Liver (tissue), 9 donors: Measurements from ENCODE around the gene CDH4. TPM values are rescaled to one million over a fixed set of nuclear protein-coding genes. Genes with fewer than 3 reads are reported as not detected.

ENCODE experiments used
- DNase-seq: peaks from one replicate; pipeline ENCODE4 v3.0.0-alpha.2; 2017; ENCODE audit warnings: low spot score
- H3K27ac ChIP-seq, 2 donors: one replicate each; pipeline ENCODE4 v1.7.0; 2013; ENCODE audit warnings: inconsistent platforms in 2 of 2, low read length in 2 of 2, control low read depth in 1 of 2, low read depth in 1 of 2, mild to moderate bottlenecking in 1 of 2
- H3K27me3 ChIP-seq, 4 donors: one replicate each; pipeline versions ENCODE4 v1.6.1 to v1.7.0; 2013; ENCODE audit warnings: low read length in 3 of 4, inconsistent platforms in 1 of 4, mild to moderate bottlenecking in 1 of 4, moderate library complexity in 1 of 4; ENCODE audit not compliant: control insufficient read depth in 4 of 4, insufficient read depth in 4 of 4
- H3K36me3 ChIP-seq, 4 donors: one replicate each; pipeline versions ENCODE4 v1.6.1 to v1.7.0; 2013; ENCODE audit warnings: low read length in 3 of 4, mild to moderate bottlenecking in 3 of 4, low read depth in 1 of 4, moderate library complexity in 1 of 4; ENCODE audit not compliant: control insufficient read depth in 4 of 4, insufficient read depth in 3 of 4
- H3K4me1 ChIP-seq, 4 donors: one replicate each; pipeline versions ENCODE4 v1.6.1 to v1.7.0; 2013; ENCODE audit warnings: low read length in 3 of 4, mild to moderate bottlenecking in 3 of 4, moderate library complexity in 1 of 4; ENCODE audit not compliant: control insufficient read depth in 4 of 4, insufficient read depth in 4 of 4
- H3K4me3 ChIP-seq, 3 donors: one replicate each; pipeline versions ENCODE4 v1.6.1 to v1.7.0; 2013; ENCODE audit warnings: low read length in 3 of 3, control low read depth in 1 of 3, low read depth in 1 of 3, mild to moderate bottlenecking in 1 of 3
- H3K9ac ChIP-seq, 2 donors: one replicate each; pipeline ENCODE4 v1.7.0; 2013; ENCODE audit warnings: low read length in 2 of 2, mild to moderate bottlenecking in 2 of 2, moderate library complexity in 2 of 2, control low read depth in 1 of 2, low read depth in 1 of 2
- H3K9me3 ChIP-seq, 4 donors: one replicate each; pipeline versions ENCODE4 v1.6.1 to v1.7.0; 2013; ENCODE audit warnings: low read length in 3 of 4; ENCODE audit not compliant: control insufficient read depth in 4 of 4
- EGR1 ChIP-seq, 2 donors: IDR thresholded peaks; 2 replicates each; pipeline ENCODE4 v1.6.1; 2016 to 2018; ENCODE audit warnings: antibody characterized with exemption in 2 of 2, low read depth in 2 of 2
- FOXA1 ChIP-seq: IDR thresholded peaks from 2 replicates; pipeline ENCODE4 v1.6.1; 2016; ENCODE audit warnings: antibody characterized with exemption
- FOXA2 ChIP-seq: IDR thresholded peaks from 2 replicates; pipeline ENCODE4 v1.6.1; 2016; ENCODE audit warnings: antibody characterized with exemption
- GABPA ChIP-seq, 2 donors: IDR thresholded peaks in 1 of 2; conservative IDR thresholded peaks in 1 of 2; 2 replicates each; pipeline ENCODE4 v1.6.1; 2016; ENCODE audit warnings: antibody characterized with exemption in 2 of 2, mild to moderate bottlenecking in 1 of 2, moderate library complexity in 1 of 2
- HNF4A ChIP-seq, 2 donors: conservative IDR thresholded peaks; 2 replicates each; pipeline ENCODE4 v1.6.1; 2016; ENCODE audit warnings: antibody characterized with exemption in 2 of 2, mild to moderate bottlenecking in 2 of 2
- HNF4G ChIP-seq: IDR thresholded peaks from 2 replicates; pipeline ENCODE4 v1.6.1; 2016; ENCODE audit warnings: antibody characterized with exemption
- JUND ChIP-seq, 2 donors: IDR thresholded peaks; 2 replicates each; pipeline ENCODE4 v1.6.1; 2016; ENCODE audit warnings: antibody characterized with exemption in 2 of 2
- NR2F2 ChIP-seq: IDR thresholded peaks from 2 replicates; pipeline ENCODE4 v1.6.1; 2016; ENCODE audit warnings: antibody characterized with exemption
- RAD21 ChIP-seq, 2 donors: IDR thresholded peaks; 2 replicates each; pipeline ENCODE4 v1.6.1; 2016; ENCODE audit warnings: antibody characterized with exemption in 2 of 2, mild to moderate bottlenecking in 2 of 2
- RXRA ChIP-seq, 2 donors: IDR thresholded peaks; 2 replicates each; pipeline ENCODE4 v1.6.1; 2017 to 2018; ENCODE audit warnings: antibody characterized with exemption in 2 of 2, mild to moderate bottlenecking in 1 of 2
- SP1 ChIP-seq: IDR thresholded peaks from 2 replicates; pipeline ENCODE4 v1.6.1; 2018; ENCODE audit warnings: antibody characterized with exemption, mild to moderate bottlenecking
- TAF1 ChIP-seq: conservative IDR thresholded peaks from 2 replicates; pipeline ENCODE4 v1.6.1; 2016; ENCODE audit warnings: antibody characterized with exemption, mild to moderate bottlenecking
- YY1 ChIP-seq: IDR thresholded peaks from 2 replicates; pipeline ENCODE4 v1.6.1; 2016; ENCODE audit warnings: antibody characterized with exemption, mild to moderate bottlenecking
- WGBS: extraction: QIAGEN DNeasy Blood & Tissue Kit; methylation state at CpG from one replicate; pipeline ENCODE4 v1.1.7; 2013; 5-methylcytosine and 5-hydroxymethylcytosine counted together
- polyA plus RNA-seq, 2 donors: library from polyadenylated mRNA; stranded (reverse) in 1 of 2; unstranded in 1 of 2; fragments of 200-250 nt in 1 of 2; fragments of >200 nt in 1 of 2; fragmentation: Nextera tagmentation in 1 of 2; extraction: Ambion mirVana in 1 of 2; gene quantifications; one replicate each; pipeline versions ENCODE4 v1.2.1 to v1.2.3, GENCODE V29; 2013 to 2015
- total RNA-seq, 2 donors: library from RNA; depleted of rRNA; stranded (reverse); fragments of >200 nt; gene quantifications; one replicate each; pipeline ENCODE4 v1.2.3, GENCODE V29; 2014
- TF ChIP-seq, protein P1 (sequence below): IDR thresholded peaks from 2 replicates; pipeline ENCODE4 v1.6.1; 2016; ENCODE audit warnings: antibody characterized with exemption, mild to moderate bottlenecking
- TF ChIP-seq, protein P2 (sequence below): IDR thresholded peaks from 2 replicates; pipeline ENCODE4 v1.6.1; 2016; ENCODE audit warnings: antibody characterized with exemption
- TF ChIP-seq, protein P3 (sequence below): IDR thresholded peaks from 2 replicates; pipeline ENCODE4 v1.6.1; 2016; ENCODE audit warnings: antibody characterized with exemption
- TF ChIP-seq, protein P4 (sequence below): IDR thresholded peaks from 2 replicates; pipeline ENCODE4 v1.6.1; 2016; ENCODE audit warnings: antibody characterized with exemption
- TF ChIP-seq, protein P5 (sequence below): fragments of 150-350 bp; IDR thresholded peaks from 2 replicates; pipeline ENCODE4 v1.5.1; 2017; ENCODE audit warnings: improper control_type of control experiment, low read depth, low read length; ENCODE audit not compliant: missing input control
- donor health status: healthy.
- donor health status: healthy.
- donor health status: healthy.
- donor health status: healthy.
- donor health status: healthy.

Gene CDH4
- total and polyA plus RNA-seq, 4 donors, result 0.03 to 0.25 (median 0.19) TPM; not detected in 1

DNA sequence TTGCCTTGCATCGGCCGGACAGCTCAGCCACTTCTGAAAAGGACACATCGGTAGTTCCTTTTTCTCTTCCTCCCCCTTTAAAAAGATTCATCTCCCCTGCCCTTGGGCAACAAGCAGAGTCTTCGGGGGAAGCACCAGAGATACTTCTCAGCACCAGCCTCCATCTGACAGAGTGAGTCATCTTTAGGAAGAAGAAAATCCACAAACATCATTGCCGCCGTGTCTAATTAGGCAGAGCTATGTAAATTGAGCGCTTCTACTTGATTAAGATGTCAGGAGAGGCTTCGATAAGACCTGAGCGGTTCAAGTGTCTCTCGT lies 627.2 kb downstream of the CDH4 start:
- 84% methylated on average over 10 of the region's 10 CpGs for WGBS
- TF ChIP-seq, protein P1, sequence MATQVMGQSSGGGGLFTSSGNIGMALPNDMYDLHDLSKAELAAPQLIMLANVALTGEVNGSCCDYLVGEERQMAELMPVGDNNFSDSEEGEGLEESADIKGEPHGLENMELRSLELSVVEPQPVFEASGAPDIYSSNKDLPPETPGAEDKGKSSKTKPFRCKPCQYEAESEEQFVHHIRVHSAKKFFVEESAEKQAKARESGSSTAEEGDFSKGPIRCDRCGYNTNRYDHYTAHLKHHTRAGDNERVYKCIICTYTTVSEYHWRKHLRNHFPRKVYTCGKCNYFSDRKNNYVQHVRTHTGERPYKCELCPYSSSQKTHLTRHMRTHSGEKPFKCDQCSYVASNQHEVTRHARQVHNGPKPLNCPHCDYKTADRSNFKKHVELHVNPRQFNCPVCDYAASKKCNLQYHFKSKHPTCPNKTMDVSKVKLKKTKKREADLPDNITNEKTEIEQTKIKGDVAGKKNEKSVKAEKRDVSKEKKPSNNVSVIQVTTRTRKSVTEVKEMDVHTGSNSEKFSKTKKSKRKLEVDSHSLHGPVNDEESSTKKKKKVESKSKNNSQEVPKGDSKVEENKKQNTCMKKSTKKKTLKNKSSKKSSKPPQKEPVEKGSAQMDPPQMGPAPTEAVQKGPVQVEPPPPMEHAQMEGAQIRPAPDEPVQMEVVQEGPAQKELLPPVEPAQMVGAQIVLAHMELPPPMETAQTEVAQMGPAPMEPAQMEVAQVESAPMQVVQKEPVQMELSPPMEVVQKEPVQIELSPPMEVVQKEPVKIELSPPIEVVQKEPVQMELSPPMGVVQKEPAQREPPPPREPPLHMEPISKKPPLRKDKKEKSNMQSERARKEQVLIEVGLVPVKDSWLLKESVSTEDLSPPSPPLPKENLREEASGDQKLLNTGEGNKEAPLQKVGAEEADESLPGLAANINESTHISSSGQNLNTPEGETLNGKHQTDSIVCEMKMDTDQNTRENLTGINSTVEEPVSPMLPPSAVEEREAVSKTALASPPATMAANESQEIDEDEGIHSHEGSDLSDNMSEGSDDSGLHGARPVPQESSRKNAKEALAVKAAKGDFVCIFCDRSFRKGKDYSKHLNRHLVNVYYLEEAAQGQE, result no peak
- TF ChIP-seq FOXA1, result no peak
- TF ChIP-seq YY1, result no peak
- TF ChIP-seq HNF4G, result no peak
- TF ChIP-seq TAF1, result no peak
- TF ChIP-seq, protein P2, sequence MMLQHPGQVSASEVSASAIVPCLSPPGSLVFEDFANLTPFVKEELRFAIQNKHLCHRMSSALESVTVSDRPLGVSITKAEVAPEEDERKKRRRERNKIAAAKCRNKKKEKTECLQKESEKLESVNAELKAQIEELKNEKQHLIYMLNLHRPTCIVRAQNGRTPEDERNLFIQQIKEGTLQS, result no peak
- TF ChIP-seq NR2F2, result no peak
- no peak for TF ChIP-seq FOXA2
- TF ChIP-seq, protein P3, sequence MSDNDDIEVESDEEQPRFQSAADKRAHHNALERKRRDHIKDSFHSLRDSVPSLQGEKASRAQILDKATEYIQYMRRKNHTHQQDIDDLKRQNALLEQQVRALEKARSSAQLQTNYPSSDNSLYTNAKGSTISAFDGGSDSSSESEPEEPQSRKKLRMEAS, result no peak
- no peak for TF ChIP-seq RXRA (IDR thresholded peaks at IDR 0.05)
- TF ChIP-seq RAD21 (IDR thresholded peaks at IDR 0.05), result no peak
- no peak for TF ChIP-seq JUND (IDR thresholded peaks at IDR 0.05)
- TF ChIP-seq SP1, result no peak
- no peak for TF ChIP-seq HNF4A (conservative IDR thresholded peaks at IDR 0.05)
- TF ChIP-seq, protein P4, sequence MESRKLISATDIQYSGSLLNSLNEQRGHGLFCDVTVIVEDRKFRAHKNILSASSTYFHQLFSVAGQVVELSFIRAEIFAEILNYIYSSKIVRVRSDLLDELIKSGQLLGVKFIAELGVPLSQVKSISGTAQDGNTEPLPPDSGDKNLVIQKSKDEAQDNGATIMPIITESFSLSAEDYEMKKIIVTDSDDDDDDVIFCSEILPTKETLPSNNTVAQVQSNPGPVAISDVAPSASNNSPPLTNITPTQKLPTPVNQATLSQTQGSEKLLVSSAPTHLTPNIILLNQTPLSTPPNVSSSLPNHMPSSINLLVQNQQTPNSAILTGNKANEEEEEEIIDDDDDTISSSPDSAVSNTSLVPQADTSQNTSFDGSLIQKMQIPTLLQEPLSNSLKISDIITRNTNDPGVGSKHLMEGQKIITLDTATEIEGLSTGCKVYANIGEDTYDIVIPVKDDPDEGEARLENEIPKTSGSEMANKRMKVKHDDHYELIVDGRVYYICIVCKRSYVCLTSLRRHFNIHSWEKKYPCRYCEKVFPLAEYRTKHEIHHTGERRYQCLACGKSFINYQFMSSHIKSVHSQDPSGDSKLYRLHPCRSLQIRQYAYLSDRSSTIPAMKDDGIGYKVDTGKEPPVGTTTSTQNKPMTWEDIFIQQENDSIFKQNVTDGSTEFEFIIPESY, result no peak
- TF ChIP-seq, protein P5, sequence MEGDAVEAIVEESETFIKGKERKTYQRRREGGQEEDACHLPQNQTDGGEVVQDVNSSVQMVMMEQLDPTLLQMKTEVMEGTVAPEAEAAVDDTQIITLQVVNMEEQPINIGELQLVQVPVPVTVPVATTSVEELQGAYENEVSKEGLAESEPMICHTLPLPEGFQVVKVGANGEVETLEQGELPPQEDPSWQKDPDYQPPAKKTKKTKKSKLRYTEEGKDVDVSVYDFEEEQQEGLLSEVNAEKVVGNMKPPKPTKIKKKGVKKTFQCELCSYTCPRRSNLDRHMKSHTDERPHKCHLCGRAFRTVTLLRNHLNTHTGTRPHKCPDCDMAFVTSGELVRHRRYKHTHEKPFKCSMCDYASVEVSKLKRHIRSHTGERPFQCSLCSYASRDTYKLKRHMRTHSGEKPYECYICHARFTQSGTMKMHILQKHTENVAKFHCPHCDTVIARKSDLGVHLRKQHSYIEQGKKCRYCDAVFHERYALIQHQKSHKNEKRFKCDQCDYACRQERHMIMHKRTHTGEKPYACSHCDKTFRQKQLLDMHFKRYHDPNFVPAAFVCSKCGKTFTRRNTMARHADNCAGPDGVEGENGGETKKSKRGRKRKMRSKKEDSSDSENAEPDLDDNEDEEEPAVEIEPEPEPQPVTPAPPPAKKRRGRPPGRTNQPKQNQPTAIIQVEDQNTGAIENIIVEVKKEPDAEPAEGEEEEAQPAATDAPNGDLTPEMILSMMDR, result no peak
- no peak for TF ChIP-seq EGR1 (IDR thresholded peaks at IDR 0.05; ENCODE audit: low read depth in 2 of 2)
- no peak for TF ChIP-seq GABPA (IDR thresholded peaks at IDR 0.05 in 1 of 2, conservative IDR thresholded peaks at IDR 0.05 in 1 of 2)
- no peak overlapping the region for H3K27ac ChIP-seq
- no peak for DNase-seq
- no peaks in the 10 kb centered on the region for H3K36me3 ChIP-seq
- H3K9me3 ChIP-seq, result no peaks in the 10 kb centered on the region
- H3K9ac ChIP-seq, result no peak overlapping the region
- no peaks in the 10 kb centered on the region for H3K4me1 ChIP-seq
- peaks cover 0 to 4% (median 0%) of the 10 kb centered on the region in 4 donors for H3K27me3 ChIP-seq
- H3K4me3 ChIP-seq, result no peak overlapping the region
